Activated B cell treated with CpG ODN at 0.5 μM for 24 hours (primary cell): ENCODE data around the gene EFNB1. TPM values are rescaled to one million over a fixed set of nuclear protein-coding genes. Genes with fewer than 3 reads are reported as not detected.

ENCODE experiments used
- ATAC-seq: fragments of 200-7000 bp; cut with Tn5 transposase; one replicate; pipeline ENCODE4 v1.10.0; 2021; ENCODE audit warnings: low read depth, mild to moderate bottlenecking, moderate library complexity
- CTCF ChIA-PET: fragments of 350-600 bp; sonication (Branson Sonifier 250); formaldehyde crosslinking; loops from one replicate; lab custom pipeline; 2021; ENCODE audit warnings: antibody characterized with exemption; lab: Charles Lee
- POLR2A ChIA-PET: fragments of 350-600 bp; sonication (Branson Sonifier 250); formaldehyde crosslinking; loops from one replicate; lab custom pipeline; 2021; ENCODE audit warnings: antibody characterized with exemption; lab: Charles Lee
- DNase-seq: peaks from one replicate; pipeline ENCODE4 v3.0.0; 2022
- H3K27ac Mint-ChIP-seq: one replicate; pipeline ENCODE4 v1.8.0; 2020; ENCODE audit warnings: mixed read lengths
- H3K27me3 Mint-ChIP-seq: one replicate; pipeline ENCODE4 v1.8.0; 2021; ENCODE audit warnings: mixed read lengths
- H3K36me3 Mint-ChIP-seq: one replicate; pipeline ENCODE4 v1.8.0; 2021; ENCODE audit warnings: low read depth, mixed read lengths
- H3K4me1 Mint-ChIP-seq: one replicate; pipeline ENCODE4 v1.8.0; 2021; ENCODE audit warnings: mixed read lengths
- H3K4me3 Mint-ChIP-seq: one replicate; pipeline ENCODE4 v1.8.0; 2020; ENCODE audit warnings: mild to moderate bottlenecking, mixed read lengths
- H3K9me3 Mint-ChIP-seq: one replicate; pipeline ENCODE4 v1.8.0; 2020; ENCODE audit warnings: mixed read lengths
- CTCF ChIP-seq: fragments of 200-600 bp; IDR thresholded peaks from one replicate; pipeline ENCODE4 v1.8.0; 2022; ENCODE audit warnings: antibody characterized with exemption, mild to moderate bottlenecking
- intact Hi-C: fragments of 100-400 bp; cut with micrococcal nuclease; formaldehyde crosslinking; loops from one replicate; pipeline ENCODE4 v1.15.1; 2024
- total RNA-seq: library from RNA; stranded (reverse); gene quantifications from 2 replicates; pipeline ENCODE4 v1.2.3, GENCODE V29; 2022

The EFNB1 gene
- total RNA-seq, 1 donor from 2014 or later = 2.3 TPM

DNA sequence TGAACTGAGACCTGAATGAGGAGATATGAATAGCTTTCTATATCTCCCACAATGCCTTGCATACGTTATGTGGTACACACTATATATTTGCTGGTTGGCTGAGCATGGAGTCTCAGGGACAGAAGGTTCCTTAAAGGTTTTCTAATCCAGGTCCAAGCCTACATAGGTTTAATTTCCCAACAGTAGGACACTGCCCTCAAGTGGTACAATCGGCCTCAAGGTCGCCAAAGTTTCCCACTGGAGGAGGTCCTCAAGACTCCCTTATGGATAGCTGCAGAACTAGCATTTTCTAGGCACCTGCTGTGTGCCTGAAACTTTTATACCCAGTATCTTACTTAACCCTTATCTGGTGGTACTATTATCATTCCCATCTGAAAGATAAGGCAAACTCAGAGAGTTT, 21.0 kb upstream of the EFNB1 start:
- no peaks in the 10 kb centered on the region for H3K36me3 Mint-ChIP-seq
- H3K27me3 Mint-ChIP-seq = peaks cover 9% of the 10 kb centered on the region
- DNase-seq (no peak), ATAC-seq (no peak)
- no peak overlapping the region for H3K4me3 Mint-ChIP-seq
- H3K9me3 Mint-ChIP-seq = no peaks in the 10 kb centered on the region
- POLR2A ChIA-PET = no interaction called here
- H3K27ac Mint-ChIP-seq = no peak overlapping the region
- H3K4me1 Mint-ChIP-seq = no peaks in the 10 kb centered on the region
- TF ChIP-seq CTCF = no peak
- intact Hi-C loops = loop anchor here (5.0 kb wide), 1 partner anchor 296 kb away; no protein-coding TSS in a partner anchor
- CTCF ChIA-PET = no interaction called here

DNA sequence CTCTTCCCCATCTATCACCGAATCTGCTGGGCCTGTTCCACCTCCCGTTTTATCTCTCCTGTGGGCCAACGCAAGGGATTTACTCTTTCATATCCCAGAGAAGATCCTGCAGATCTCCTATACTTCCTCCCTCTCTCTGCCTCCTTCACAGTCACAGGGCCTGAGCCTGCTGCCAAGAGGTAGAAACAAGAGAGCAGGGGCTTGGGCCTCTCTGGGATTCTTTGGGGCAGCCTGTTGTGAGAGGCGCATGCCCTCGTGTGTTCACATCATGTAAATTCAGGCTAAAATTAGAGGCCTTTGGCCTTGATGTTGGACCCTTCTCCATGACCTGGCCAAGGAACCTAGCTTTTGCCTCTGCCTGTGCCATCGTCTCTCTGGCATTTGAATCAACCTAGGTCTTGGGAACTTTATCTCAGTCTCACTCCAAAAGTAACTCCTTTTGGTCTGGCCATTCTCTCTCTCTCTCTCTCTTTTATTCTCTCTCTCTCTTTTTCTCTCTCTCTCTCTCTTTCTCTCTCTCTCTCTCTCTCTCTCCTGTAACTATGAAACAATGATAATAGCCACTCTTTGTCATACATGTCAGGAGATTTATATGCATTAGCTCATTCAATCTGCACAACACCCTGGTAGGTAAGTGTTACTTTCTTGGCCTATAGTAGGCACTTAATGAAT, 20.0 kb upstream of the EFNB1 start:
- Mint-ChIP-seq H3K4me3 (no peak overlapping the region), H3K36me3 (no peaks in the 10 kb centered on the region), H3K27ac (no peak overlapping the region), H3K4me1 (no peaks in the 10 kb centered on the region), H3K9me3 (no peaks in the 10 kb centered on the region), H3K27me3 (peaks cover 11% of the 10 kb centered on the region)
- TF ChIP-seq CTCF = no peak
- intact Hi-C loops = loop anchor here (5.0 kb wide), 1 partner anchor 297 kb away; no protein-coding TSS in a partner anchor
- DNase-seq (no peak), ATAC-seq (no peak)
- ChIA-PET POLR2A (no interaction called here), CTCF (no interaction called here)

- DNase-seq (no peak), ATAC-seq (no peak)
- CTCF ChIA-PET = no interaction called here
- intact Hi-C loops = loop anchor here (10.0 kb wide), 1 partner anchor 1634 kb away; no protein-coding TSS in a partner anchor
- no peak for TF ChIP-seq CTCF
- Mint-ChIP-seq H3K36me3 (no peaks in the 10 kb centered on the region), H3K4me1 (no peaks in the 10 kb centered on the region), H3K9me3 (no peaks in the 10 kb centered on the region), H3K27me3 (no peaks in the 10 kb centered on the region), H3K4me3 (no peak overlapping the region), H3K27ac (no peak overlapping the region)
- POLR2A ChIA-PET = no interaction called here
Observed at GRCh38 chrX:68820476-68821110, 8.2 kb upstream of the EFNB1 start.

DNA sequence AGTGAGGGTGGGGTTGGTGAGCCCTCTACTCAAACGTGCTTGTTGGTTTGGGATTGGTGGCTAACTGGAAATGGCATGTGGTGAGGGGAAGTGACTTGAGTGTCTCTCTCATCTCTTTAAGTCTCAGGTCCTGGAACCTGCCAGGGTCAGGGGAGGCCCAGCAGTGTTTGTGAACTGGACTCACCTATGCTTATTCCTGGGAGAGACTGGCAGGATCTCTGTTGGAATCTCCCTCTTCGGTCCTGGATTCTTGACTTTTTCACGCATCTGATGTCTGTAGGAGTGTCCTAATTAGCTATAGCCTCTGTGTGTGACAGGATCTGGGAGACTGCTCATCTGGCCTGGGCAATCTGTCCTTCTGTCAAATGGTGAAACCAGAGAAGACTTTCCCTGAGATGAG, 7.2 kb upstream of the EFNB1 start:
- no peak for ATAC-seq
- Mint-ChIP-seq H3K36me3 (no peaks in the 10 kb centered on the region), H3K27ac (no peak overlapping the region), H3K9me3 (no peaks in the 10 kb centered on the region), H3K4me3 (no peak overlapping the region), H3K27me3 (no peaks in the 10 kb centered on the region), H3K4me1 (no peaks in the 10 kb centered on the region)
- no peak for TF ChIP-seq CTCF
- DNase-seq = no peak
- ChIA-PET CTCF (no interaction called here), POLR2A (no interaction called here)
- intact Hi-C loops = loop anchor here (10.0 kb wide), 1 partner anchor 1633 kb away; no protein-coding TSS in a partner anchor

GRCh38 chrX:68822641-68823410, 6.0 kb upstream of the EFNB1 start:
- POLR2A ChIA-PET = no interaction called here
- Mint-ChIP-seq H3K4me3 (no peak overlapping the region), H3K27ac (no peak overlapping the region), H3K27me3 (no peaks in the 10 kb centered on the region), H3K4me1 (peaks cover 2% of the 10 kb centered on the region), H3K9me3 (no peaks in the 10 kb centered on the region), H3K36me3 (no peaks in the 10 kb centered on the region)
- CTCF ChIA-PET = interaction anchor here (0.8 to 1.2 kb wide), 4 partner anchors 8 to 1274 kb away, joined by 3 to 4 read pairs (median 3); no protein-coding TSS in a partner anchor
- no peak for TF ChIP-seq CTCF
- ATAC-seq (no peak), DNase-seq (no peak)
- intact Hi-C loops = loop anchor here (10.0 kb wide), 1 partner anchor 1632 kb away; no protein-coding TSS in a partner anchor
